Transverse colon (tissue), 3 donors: ENCODE data around the gene SUPT5H.

Source experiments
- EP300 ChIP-seq: sonication (generic); formaldehyde crosslinking; IDR thresholded peaks from one replicate; pipeline ENCODE4 v1.6.1; 2017; ENCODE audit warnings: antibody characterized with exemption, low read depth
- TF ChIP-seq, protein P1 (sequence below), 5 experiments: fragments of 200-600 bp in 3 of 5; fragments of 450-650 bp in 2 of 5; sonication (generic) in 3 of 5; IDR thresholded peaks; 1 replicate in 2 of 5; 2 replicates in 3 of 5; pipeline ENCODE4 v1.5.1; 2016 to 2017; ENCODE audit warnings: antibody characterized with exemption in 5 of 5, inconsistent platforms in 3 of 5, mild to moderate bottlenecking in 2 of 5, moderate library complexity in 1 of 5

GRCh38 chr19:39428283-39429112 is 16.9 kb upstream of the SUPT5H start:
- TF ChIP-seq, protein P1, sequence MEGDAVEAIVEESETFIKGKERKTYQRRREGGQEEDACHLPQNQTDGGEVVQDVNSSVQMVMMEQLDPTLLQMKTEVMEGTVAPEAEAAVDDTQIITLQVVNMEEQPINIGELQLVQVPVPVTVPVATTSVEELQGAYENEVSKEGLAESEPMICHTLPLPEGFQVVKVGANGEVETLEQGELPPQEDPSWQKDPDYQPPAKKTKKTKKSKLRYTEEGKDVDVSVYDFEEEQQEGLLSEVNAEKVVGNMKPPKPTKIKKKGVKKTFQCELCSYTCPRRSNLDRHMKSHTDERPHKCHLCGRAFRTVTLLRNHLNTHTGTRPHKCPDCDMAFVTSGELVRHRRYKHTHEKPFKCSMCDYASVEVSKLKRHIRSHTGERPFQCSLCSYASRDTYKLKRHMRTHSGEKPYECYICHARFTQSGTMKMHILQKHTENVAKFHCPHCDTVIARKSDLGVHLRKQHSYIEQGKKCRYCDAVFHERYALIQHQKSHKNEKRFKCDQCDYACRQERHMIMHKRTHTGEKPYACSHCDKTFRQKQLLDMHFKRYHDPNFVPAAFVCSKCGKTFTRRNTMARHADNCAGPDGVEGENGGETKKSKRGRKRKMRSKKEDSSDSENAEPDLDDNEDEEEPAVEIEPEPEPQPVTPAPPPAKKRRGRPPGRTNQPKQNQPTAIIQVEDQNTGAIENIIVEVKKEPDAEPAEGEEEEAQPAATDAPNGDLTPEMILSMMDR (IDR thresholded peaks at IDR 0.05), result no peak
- TF ChIP-seq EP300, result no peak
